IMR-90 (cell line): Measurements from ENCODE around the gene TADA2A.

Experiments used
- CEBPB ChIP-seq: IDR thresholded peaks from 2 replicates; pipeline ENCODE4 v1.6.1; 2012; ENCODE audit warnings: low read depth, low read length, improper control_type of control experiment
- FOS ChIP-seq: fragments of 150-350 bp; IDR thresholded peaks from 2 replicates; pipeline ENCODE4 v1.6.1; 2016; ENCODE audit warnings: low read depth, low read length
- MAFK ChIP-seq: IDR thresholded peaks from 2 replicates; pipeline ENCODE4 v1.6.1; 2012; ENCODE audit warnings: low read depth, low read length, improper control_type of control experiment
- POLR2A ChIP-seq: IDR thresholded peaks from 2 replicates; pipeline ENCODE4 v1.6.1; 2012; ENCODE audit warnings: mild to moderate bottlenecking, low read depth, low read length
- RCOR1 ChIP-seq: IDR thresholded peaks from 2 replicates; pipeline ENCODE4 v1.6.1; 2012; ENCODE audit warnings: mild to moderate bottlenecking, low read length, improper control_type of control experiment; ENCODE audit not compliant: insufficient replicate concordance
- RFX5 ChIP-seq: IDR thresholded peaks from 2 replicates; pipeline ENCODE4 v1.8.0; 2012; ENCODE audit warnings: low read depth, mild to moderate bottlenecking, low read length, moderate library complexity
- SMC3 ChIP-seq: fragments of 150-350 bp; IDR thresholded peaks from 2 replicates; pipeline ENCODE4 v1.6.1; 2016; ENCODE audit warnings: low read depth, mild to moderate bottlenecking, antibody characterized with exemption, low read length, moderate library complexity
- TF ChIP-seq, protein P1 (sequence below): conservative IDR thresholded peaks from 2 replicates; pipeline ENCODE4 v1.5.1; 2012; ENCODE audit warnings: mild to moderate bottlenecking, low read depth, low read length, improper control_type of control experiment

DNA sequence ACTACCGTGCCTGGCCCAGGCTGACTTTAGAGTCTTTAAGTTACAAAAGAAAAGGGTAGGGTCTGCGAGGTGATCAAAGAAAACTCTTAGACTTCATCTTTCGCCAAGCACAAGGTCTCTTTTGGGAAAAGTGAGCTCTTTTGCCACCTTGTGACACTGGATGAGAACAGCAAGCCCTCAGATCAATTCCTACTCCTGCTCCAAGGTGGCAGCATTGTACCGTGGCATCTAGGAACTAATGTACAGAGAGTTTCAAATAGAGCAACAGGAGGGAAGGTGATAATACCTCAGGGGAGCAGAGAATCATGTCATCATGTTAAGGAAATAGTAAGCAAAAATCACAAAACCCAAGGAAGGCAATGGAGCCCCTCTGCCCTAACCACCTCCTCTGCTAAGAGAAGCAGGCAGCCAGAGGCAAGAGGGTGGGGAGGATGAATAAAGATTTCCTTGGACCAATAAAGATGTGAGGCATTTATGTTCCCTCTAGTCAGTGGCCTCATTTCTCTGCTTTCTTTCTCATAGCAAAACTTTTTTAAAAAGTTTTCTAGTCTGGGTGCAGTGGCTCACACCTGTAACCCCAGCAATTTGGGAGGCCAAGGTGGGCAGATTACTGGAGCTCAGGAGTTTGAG, 33.0 kb upstream of the TADA2A start:
- TF ChIP-seq RCOR1 (no peak), POLR2A (peak; percentile 48; the same call in 1 of the 2 replicates), SMC3 (peak; percentile 99), CEBPB (no peak), MAFK (no peak), RFX5 (no peak), FOS (no peak)
- TF ChIP-seq, protein P1, sequence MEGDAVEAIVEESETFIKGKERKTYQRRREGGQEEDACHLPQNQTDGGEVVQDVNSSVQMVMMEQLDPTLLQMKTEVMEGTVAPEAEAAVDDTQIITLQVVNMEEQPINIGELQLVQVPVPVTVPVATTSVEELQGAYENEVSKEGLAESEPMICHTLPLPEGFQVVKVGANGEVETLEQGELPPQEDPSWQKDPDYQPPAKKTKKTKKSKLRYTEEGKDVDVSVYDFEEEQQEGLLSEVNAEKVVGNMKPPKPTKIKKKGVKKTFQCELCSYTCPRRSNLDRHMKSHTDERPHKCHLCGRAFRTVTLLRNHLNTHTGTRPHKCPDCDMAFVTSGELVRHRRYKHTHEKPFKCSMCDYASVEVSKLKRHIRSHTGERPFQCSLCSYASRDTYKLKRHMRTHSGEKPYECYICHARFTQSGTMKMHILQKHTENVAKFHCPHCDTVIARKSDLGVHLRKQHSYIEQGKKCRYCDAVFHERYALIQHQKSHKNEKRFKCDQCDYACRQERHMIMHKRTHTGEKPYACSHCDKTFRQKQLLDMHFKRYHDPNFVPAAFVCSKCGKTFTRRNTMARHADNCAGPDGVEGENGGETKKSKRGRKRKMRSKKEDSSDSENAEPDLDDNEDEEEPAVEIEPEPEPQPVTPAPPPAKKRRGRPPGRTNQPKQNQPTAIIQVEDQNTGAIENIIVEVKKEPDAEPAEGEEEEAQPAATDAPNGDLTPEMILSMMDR = peak; percentile 100; the same call in 1 of the 2 replicates
